ENCODE results near the gene NKD2. TPM values are rescaled to one million over a fixed set of nuclear protein-coding genes. Genes with fewer than 3 reads are reported as not detected.

Gene NKD2
- total RNA-seq, 1 donor from 2014 or later, result 1.8 TPM

DNA sequence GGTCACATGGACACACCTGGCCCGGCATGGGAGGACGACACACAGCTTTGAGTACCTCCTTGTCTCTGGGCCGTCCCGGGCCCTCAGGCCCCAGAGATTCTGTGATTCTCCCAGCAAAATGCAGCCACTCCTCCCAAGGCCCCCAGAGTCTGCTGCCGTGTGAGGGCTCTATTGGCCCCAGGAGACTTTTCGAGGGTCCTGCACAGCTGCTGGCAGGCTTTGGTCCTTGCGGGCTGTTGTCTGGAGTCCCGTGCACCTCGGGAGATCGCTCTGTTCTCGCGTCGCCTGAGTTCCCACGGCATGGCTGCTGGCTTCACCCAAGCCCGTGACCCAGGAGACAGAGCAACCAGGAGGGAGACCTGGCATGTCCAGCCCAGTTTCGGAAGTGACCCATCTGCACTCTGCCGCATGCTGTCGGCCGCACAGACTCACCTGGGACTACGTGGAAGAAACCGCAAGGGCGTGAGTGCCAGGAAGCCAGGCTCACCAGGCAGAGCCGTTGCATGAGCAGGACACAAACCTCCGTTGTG lies 46.8 kb upstream of the NKD2 start:
- Mint-ChIP-seq H3K27ac (ENCODE audit: unreplicated experiment) (no peak overlapping the region), H3K4me3 (ENCODE audit: unreplicated experiment) (no peak overlapping the region), H3K4me1 (ENCODE audit: unreplicated experiment) (peaks cover 2% of the 10 kb centered on the region), H3K9me3 (ENCODE audit: unreplicated experiment) (no peaks in the 10 kb centered on the region), H3K36me3 (ENCODE audit: low read depth, unreplicated experiment) (no peaks in the 10 kb centered on the region), H3K27me3 (ENCODE audit: unreplicated experiment) (peaks cover 8% of the 10 kb centered on the region)
- DNase-seq (ENCODE audit: low spot score), result no peak
- TF ChIP-seq CTCF (IDR thresholded peaks at IDR 0.05; ENCODE audit: unreplicated experiment), result no peak

- TF ChIP-seq CTCF (IDR thresholded peaks at IDR 0.05; ENCODE audit: unreplicated experiment), result no peak
- no peaks in the 10 kb centered on the region for H3K9me3 Mint-ChIP-seq (ENCODE audit: unreplicated experiment)
Measured at GRCh38 chr5:962386-962785, 46.2 kb upstream of the NKD2 start.

DNA sequence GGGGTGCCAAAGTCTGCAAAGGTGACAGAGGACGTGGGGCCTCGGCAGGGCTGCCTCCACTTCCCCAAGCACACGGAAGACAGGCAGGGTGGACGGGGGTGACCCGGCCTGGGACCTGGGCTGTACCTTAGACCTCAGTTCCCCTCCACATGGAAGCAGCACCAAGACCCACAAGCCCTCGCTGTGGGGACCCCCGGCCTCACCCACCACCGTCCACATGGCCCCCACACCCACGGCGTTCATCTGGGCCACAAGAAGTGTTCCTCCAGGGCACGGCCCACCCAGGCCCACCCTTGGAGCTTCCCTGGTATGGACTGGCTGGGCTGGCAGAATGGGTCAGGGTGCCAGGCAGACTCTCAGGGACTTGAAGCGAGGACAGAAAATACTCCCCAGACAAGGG lies 45.8 kb upstream of the NKD2 start:
- H3K4me1 Mint-ChIP-seq (ENCODE audit: unreplicated experiment), result no peaks in the 10 kb centered on the region
- DNase-seq (ENCODE audit: low spot score), result no peak
- no peak overlapping the region for H3K4me3 Mint-ChIP-seq (ENCODE audit: unreplicated experiment)
- no peaks in the 10 kb centered on the region for H3K36me3 Mint-ChIP-seq (ENCODE audit: low read depth, unreplicated experiment)
- no peaks in the 10 kb centered on the region for H3K9me3 Mint-ChIP-seq (ENCODE audit: unreplicated experiment)
- TF ChIP-seq CTCF (IDR thresholded peaks at IDR 0.05; ENCODE audit: unreplicated experiment), result no peak
- H3K27me3 Mint-ChIP-seq (ENCODE audit: unreplicated experiment), result peaks cover 5% of the 10 kb centered on the region
- H3K27ac Mint-ChIP-seq (ENCODE audit: unreplicated experiment), result no peak overlapping the region

More at GRCh38 chr5:962386-962785, 46.2 kb upstream of the NKD2 start:
- H3K36me3 Mint-ChIP-seq (ENCODE audit: low read depth, unreplicated experiment), result no peaks in the 10 kb centered on the region
- H3K27me3 Mint-ChIP-seq (ENCODE audit: unreplicated experiment), result peaks cover 8% of the 10 kb centered on the region
- H3K27ac Mint-ChIP-seq (ENCODE audit: unreplicated experiment), result no peak overlapping the region
- DNase-seq (ENCODE audit: low spot score), result no peak
- no peak overlapping the region for H3K4me3 Mint-ChIP-seq (ENCODE audit: unreplicated experiment)
- no peaks in the 10 kb centered on the region for H3K4me1 Mint-ChIP-seq (ENCODE audit: unreplicated experiment)

DNA sequence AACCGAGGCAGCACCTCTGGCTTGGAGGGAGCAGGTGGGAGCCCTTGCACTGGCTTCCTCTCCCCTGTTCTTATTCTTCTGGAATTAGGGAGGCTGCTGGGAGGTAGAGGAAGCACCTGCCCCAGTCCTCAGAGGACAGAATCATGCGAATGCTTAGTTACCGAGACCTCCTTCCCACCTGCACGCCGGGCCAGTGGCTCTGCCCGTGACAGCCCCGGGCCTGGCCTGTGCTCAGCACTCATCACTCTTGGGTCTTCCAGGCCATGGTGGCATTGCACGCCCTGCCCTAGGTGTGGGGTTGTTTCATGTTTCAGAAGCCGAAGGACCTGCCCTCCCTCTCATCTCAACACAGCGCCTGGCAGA lies 45.3 kb upstream of the NKD2 start:
- Mint-ChIP-seq H3K9me3 (ENCODE audit: unreplicated experiment) (no peaks in the 10 kb centered on the region), H3K4me3 (ENCODE audit: unreplicated experiment) (no peak overlapping the region), H3K4me1 (ENCODE audit: unreplicated experiment) (peaks cover 2% of the 10 kb centered on the region), H3K27me3 (ENCODE audit: unreplicated experiment) (peaks cover 5% of the 10 kb centered on the region), H3K36me3 (ENCODE audit: low read depth, unreplicated experiment) (no peaks in the 10 kb centered on the region), H3K27ac (ENCODE audit: unreplicated experiment) (no peak overlapping the region)
- no peak for DNase-seq (ENCODE audit: low spot score)
- TF ChIP-seq CTCF (IDR thresholded peaks at IDR 0.05; ENCODE audit: unreplicated experiment), result no peak

GRCh38 chr5:963673-964531 lies 44.7 kb upstream of the NKD2 start:
- Mint-ChIP-seq H3K9me3 (ENCODE audit: unreplicated experiment) (no peaks in the 10 kb centered on the region), H3K36me3 (ENCODE audit: low read depth, unreplicated experiment) (no peaks in the 10 kb centered on the region), H3K4me3 (ENCODE audit: unreplicated experiment) (no peak overlapping the region), H3K27me3 (ENCODE audit: unreplicated experiment) (peaks cover 5% of the 10 kb centered on the region), H3K27ac (ENCODE audit: unreplicated experiment) (no peak overlapping the region), H3K4me1 (ENCODE audit: unreplicated experiment) (peaks cover 4% of the 10 kb centered on the region)
- DNase-seq (ENCODE audit: low spot score), result no peak
- TF ChIP-seq CTCF (IDR thresholded peaks at IDR 0.05; ENCODE audit: unreplicated experiment), result no peak
